GM12865 (cell line): ENCODE results near the gene GSTA4.

ENCODE experiments used
- DNase-seq: peaks from one replicate; pipeline ENCODE4 v3.0.0; 2010; ENCODE audit warnings: low read depth
- H3K4me3 ChIP-seq: 2 replicates; pipeline ENCODE4 v1.5.1; 2011; ENCODE audit warnings: mild to moderate bottlenecking, low read depth, low read length, control low read depth
- TF ChIP-seq, protein P1 (sequence below): IDR thresholded peaks from 2 replicates; pipeline ENCODE4 v1.5.1; 2011; ENCODE audit warnings: low read length, control low read depth, low read depth, inconsistent platforms; ENCODE audit not compliant: insufficient read depth; ENCODE audit errors: missing control alignments

Gene GSTA4

DNA sequence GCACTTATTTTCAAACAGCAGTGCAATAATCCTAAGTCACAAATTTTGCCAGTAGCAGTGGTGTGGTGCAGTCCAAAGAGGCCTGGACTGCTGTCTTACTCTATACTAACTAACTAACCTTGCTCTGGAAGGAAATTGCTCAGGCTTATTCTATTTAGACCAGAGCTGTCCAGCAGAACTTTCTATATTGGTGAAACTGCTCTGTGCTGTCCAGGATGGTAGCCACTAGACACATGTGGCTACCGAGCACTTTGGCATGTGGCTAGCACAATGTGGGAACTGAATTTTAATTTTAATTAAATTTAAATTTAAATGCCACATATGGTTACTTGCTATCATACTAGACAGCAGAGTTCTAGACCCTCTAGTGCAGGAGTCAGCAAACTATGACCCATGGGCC, 43.1 kb upstream of the GSTA4 start:
- TF ChIP-seq, protein P1, sequence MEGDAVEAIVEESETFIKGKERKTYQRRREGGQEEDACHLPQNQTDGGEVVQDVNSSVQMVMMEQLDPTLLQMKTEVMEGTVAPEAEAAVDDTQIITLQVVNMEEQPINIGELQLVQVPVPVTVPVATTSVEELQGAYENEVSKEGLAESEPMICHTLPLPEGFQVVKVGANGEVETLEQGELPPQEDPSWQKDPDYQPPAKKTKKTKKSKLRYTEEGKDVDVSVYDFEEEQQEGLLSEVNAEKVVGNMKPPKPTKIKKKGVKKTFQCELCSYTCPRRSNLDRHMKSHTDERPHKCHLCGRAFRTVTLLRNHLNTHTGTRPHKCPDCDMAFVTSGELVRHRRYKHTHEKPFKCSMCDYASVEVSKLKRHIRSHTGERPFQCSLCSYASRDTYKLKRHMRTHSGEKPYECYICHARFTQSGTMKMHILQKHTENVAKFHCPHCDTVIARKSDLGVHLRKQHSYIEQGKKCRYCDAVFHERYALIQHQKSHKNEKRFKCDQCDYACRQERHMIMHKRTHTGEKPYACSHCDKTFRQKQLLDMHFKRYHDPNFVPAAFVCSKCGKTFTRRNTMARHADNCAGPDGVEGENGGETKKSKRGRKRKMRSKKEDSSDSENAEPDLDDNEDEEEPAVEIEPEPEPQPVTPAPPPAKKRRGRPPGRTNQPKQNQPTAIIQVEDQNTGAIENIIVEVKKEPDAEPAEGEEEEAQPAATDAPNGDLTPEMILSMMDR = no peak
- DNase-seq = no peak
- no peak overlapping the region for H3K4me3 ChIP-seq

DNA sequence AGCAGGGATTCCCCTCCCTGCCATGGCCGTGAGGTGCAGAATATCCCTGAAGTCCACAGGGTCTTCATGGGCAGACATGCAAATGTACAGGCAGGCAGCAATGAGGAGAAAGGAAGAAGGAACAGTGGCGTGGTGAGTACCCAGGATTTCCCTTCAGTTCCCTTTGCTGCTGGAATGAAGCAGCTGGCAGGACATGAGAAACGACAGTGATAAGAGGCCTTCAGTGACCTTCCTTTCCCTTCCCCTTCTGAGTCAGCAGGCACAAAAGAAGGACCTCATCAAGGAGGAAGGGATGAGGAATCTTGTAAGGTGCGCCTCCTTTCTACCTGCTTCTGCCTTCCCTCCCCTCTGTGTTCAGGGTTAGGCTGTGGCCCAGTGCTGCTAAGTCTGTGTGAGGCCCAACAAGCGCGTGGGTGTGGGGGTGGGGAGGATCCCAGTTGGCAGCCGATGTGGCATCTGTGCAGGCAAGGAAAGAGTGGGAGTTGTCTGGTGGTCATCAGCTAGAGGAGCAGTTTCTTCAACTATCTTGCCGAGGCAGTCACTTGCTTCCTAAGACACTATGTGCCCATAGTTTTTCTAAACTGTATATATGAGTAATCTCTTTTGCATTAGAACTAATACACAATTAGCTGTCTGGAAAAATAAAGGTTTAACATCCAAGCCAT, 40.6 kb upstream of the GSTA4 start:
- DNase-seq = no peak
- TF ChIP-seq, protein P1 = no peak

DNA sequence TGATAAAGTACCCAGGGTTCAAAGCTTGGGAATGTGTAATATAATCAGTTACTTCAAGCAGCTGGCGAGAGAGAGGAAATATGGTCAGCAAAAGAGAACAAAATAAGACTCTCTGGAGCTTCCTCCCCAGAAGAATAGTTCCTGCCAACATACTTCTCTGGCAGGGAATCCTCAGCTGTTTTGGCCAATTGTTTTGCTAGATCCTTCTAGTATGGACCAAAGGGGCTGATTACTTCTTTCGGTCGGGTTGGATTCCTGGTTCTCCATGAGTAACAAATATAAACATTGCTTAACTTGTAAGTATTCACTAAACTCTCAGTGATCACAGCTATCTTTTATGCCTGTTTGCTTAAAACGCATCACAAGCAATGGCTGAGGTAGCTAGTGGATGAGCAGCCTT, 38.7 kb upstream of the GSTA4 start:
- no peak overlapping the region for H3K4me3 ChIP-seq
- TF ChIP-seq, protein P1 = no peak
- no peak for DNase-seq

More for the DNA sequence above, 40.6 kb upstream of the GSTA4 start:
- no peak overlapping the region for H3K4me3 ChIP-seq

DNA sequence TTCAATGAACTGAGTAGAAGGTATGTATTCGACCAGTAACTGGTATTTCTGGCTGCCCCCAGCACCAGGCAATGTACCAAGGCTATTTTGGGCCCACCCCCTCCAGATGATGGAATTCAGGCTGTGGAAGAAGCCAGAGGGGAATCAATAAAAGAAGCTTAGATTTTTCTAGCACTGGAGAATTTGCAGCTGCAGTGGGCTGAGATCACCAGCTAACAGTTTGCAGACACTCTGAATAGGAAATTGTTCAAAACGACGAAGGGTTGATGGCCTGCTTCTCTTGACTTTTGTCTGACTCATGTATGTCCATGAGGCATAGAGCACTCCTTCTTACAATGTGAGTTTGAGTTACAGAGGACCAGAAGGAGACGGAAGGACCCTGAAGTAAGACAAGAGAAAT, 37.8 kb upstream of the GSTA4 start:
- TF ChIP-seq, protein P1 = no peak
- H3K4me3 ChIP-seq = no peak overlapping the region
- DNase-seq = no peak

DNA sequence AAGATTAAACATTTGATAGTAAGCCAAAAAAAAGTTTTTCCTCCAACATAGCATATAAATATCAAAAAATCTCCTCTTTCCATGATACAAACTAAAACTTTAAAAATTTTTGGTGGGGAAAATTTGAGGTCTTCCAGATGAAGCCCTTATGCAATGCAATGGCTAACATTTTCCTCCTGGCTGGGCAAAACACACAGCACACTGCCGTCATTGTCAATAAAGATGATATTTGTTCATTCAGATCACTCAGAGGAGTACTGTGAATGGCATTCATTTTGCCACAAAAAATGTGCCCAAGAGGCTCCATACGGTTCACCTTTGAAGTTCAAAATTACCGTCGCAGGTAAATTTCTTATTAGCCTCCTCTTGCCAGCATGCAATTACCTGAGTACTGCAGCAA, 36.2 kb upstream of the GSTA4 start:
- DNase-seq = no peak
- TF ChIP-seq, protein P1 = no peak

DNA sequence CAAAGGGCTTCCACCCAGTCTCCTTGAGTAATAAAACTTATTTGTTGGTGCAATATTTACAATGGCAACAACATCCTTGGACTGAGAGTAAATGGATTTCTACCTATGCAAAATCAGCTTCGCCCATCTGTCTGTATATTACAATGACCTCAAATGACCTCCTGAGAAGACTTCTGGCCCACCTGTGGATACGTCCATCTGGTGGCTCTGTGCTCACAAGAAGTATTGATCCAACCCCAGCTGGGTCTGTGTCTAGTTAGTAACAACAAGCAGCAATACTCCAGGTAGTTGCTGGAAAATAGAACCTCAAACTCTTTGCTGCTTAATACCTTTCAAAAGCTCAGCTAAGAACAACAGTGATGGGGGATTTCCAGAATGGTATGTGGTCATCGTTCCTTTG, 34.7 kb upstream of the GSTA4 start:
- no peak overlapping the region for H3K4me3 ChIP-seq
- TF ChIP-seq, protein P1 = no peak
- DNase-seq = no peak

More for the DNA sequence above, 36.2 kb upstream of the GSTA4 start:
- no peak overlapping the region for H3K4me3 ChIP-seq

DNA sequence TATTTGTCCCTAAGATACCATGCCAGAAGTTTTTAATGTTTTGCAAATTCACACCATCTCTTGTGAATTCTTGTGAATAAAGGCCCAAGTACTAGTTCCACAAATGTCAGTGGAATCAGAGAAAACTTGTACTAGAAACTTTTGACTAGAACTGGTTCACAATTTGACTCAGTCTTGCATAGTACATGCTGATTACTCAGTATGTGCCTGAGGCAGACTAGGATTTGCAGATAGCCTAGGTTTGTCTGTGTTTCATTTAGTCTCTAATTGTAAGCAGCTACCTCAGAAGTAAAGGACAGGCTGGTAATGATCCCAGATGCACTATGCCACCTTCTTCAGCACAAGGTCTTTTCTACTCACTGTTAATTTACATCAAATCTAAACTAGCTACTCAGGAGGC, 34.2 kb upstream of the GSTA4 start:
- no peak overlapping the region for H3K4me3 ChIP-seq
- TF ChIP-seq, protein P1 = no peak
- DNase-seq = no peak
